Measurements from ENCODE around the gene PIK3AP1. TPM values are rescaled to one million over a fixed set of nuclear protein-coding genes. Genes with fewer than 3 reads are reported as not detected.

Gene PIK3AP1
- total and polyA plus RNA-seq, 10 of the 15 experiments (the other 5 are each of a cell fraction or from before 2014, with no cell fraction given), result 26.2 to 306 (median 119) TPM

- TF ChIP-seq ZBTB4 (CRISPR knock-in tag; IDR thresholded peaks at IDR 0.05), result no peak
- TF ChIP-seq ZNF217 (IDR thresholded peaks at IDR 0.05), result no peak
- no peak for TF ChIP-seq CHD1 (IDR thresholded peaks at IDR 0.05; ENCODE audit: low read depth, low read length)
These were observed 141.2 kb downstream of the PIK3AP1 start (continued) for GRCh38 chr10:96579133-96579532.

- 90% methylated on average over 5 of the region's 5 CpGs for WGBS (ENCODE audit: insufficient coverage, insufficient replicate concordance, low lambda C conversion rate, missing lambda C conversion rate)
- Histone ChIP-seq H3K79me2 (ENCODE audit: control insufficient read depth, insufficient read depth, low read length) (peaks cover 90% of the 10 kb centered on the region), H3K36me3 (ENCODE audit: control insufficient read depth in 2 of 2, insufficient read depth in 2 of 2, low read length in 1 of 2) (peaks cover 0 to 2% of the 10 kb centered on the region in 2 experiments; a peak in 3 of 4 replicates), H3K27ac (ENCODE audit: control insufficient read depth, insufficient read depth) (no peak overlapping the region), H3K27me3 (replicated peaks in 1 of 2; ENCODE audit: control insufficient read depth in 2 of 2, insufficient read depth in 2 of 2, low read length in 1 of 2) (no peaks in the 10 kb centered on the region), H2AFZ (ENCODE audit: control insufficient read depth, low read depth, low read length) (no peak overlapping the region), H3K9me3 (replicated peaks; ENCODE audit: control insufficient read depth, insufficient read depth, low read length) (no peaks in the 10 kb centered on the region; the same call in 2 of the 3 replicates), H3K9ac (ENCODE audit: control insufficient read depth, insufficient read depth, low read length) (no peak overlapping the region), H3K4me1 (ENCODE audit: control insufficient read depth, insufficient read depth, low read length) (peaks cover 6% of the 10 kb centered on the region; the same call in 1 of the 2 replicates), H4K20me1 (ENCODE audit: control insufficient read depth, insufficient read depth) (no peaks in the 10 kb centered on the region), H3K4me3 (no peak overlapping the region), H3K4me2 (ENCODE audit: control insufficient read depth, insufficient read depth) (no peak overlapping the region)
- ChIA-PET POLR2A (no interaction called here), RAD21 (ENCODE audit: unreplicated experiment) (no interaction called here), SMC1A (ENCODE audit: uncharacterized antibody, unreplicated experiment) (interaction anchor here (0.9 kb wide), 1 partner anchor 52 kb away, joined by 3 read pairs; no protein-coding TSS in a partner anchor), CTCF (no interaction called here)
- BruUV-seq (replicated peaks), result no TSS peak
- DNase-seq (ENCODE audit: low read depth, low spot score), result no peak
- in situ Hi-C loops (cut with MboI), result no loop called here
- no peak for FAIRE-seq
- ATAC-seq, result no peak
- intact Hi-C loops (cut with micrococcal nuclease; ENCODE audit: unreplicated experiment), result no loop called here
- TF ChIP-seq RUNX3 (IDR thresholded peaks at IDR 0.05; ENCODE audit: low read length) (no peak), ASH2L (IDR thresholded peaks at IDR 0.05; ENCODE audit: borderline replicate concordance, low read depth) (no peak), MYB (IDR thresholded peaks at IDR 0.05; ENCODE audit: borderline replicate concordance, low read depth, low read length) (no peak), GATAD2B (conservative IDR thresholded peaks at IDR 0.05; ENCODE audit: low read depth) (no peak), STAT1 (conservative IDR thresholded peaks at IDR 0.05) (no peak), ATF7 (IDR thresholded peaks at IDR 0.05; ENCODE audit: low read depth) (no peak), TBL1XR1 (IDR thresholded peaks at IDR 0.05; ENCODE audit: low read depth, low read length) (no peak), RAD51 (IDR thresholded peaks at IDR 0.05) (no peak), EGR1 (IDR thresholded peaks at IDR 0.05; ENCODE audit: borderline replicate concordance in 1 of 2, low read depth in 2 of 2, low read length in 2 of 2) (no peak), MEF2A (IDR thresholded peaks at IDR 0.05; ENCODE audit: insufficient read depth, low read depth, low read length) (no peak), JUNB (IDR thresholded peaks at IDR 0.05) (no peak), SIN3A (IDR thresholded peaks at IDR 0.05; ENCODE audit: low read depth, low read length) (no peak), KDM1A (IDR thresholded peaks at IDR 0.05; ENCODE audit: borderline replicate concordance) (no peak), NR2C2 (IDR thresholded peaks at IDR 0.05; ENCODE audit: borderline replicate concordance, control insufficient read depth, insufficient read length, low read depth) (no peak), EZH2 (IDR thresholded peaks at IDR 0.05; ENCODE audit: borderline replicate concordance, control insufficient read depth, low read depth, low read length) (no peak), SUZ12 (IDR thresholded peaks at IDR 0.05; ENCODE audit: unreplicated experiment) (no peak), HCFC1 (IDR thresholded peaks at IDR 0.05; ENCODE audit: low read length) (no peak), ZBED1 (IDR thresholded peaks at IDR 0.05; ENCODE audit: borderline replicate concordance) (no peak)
These were observed 141.7 kb downstream of the PIK3AP1 start for GRCh38 chr10:96578633-96579032.

Data from GM12878 (cell line).